T47D (cell line): ENCODE measurements around the gene PGM2L1.
"Not testable (repeated sequence)": the region's sequence is repeated elsewhere in the genome, so short reads cannot be mapped to it uniquely, and the experiment has no call there.

Source experiments
- DNase-seq, 2 experiments: peaks; one replicate each; pipeline versions ENCODE4 v3.0.0 to v3.0.0-alpha.2; 2011 to 2012; ENCODE audit warnings: low read depth in 1 of 2, low spot score in 1 of 2
- JUND ChIP-seq: IDR thresholded peaks from 2 replicates; pipeline ENCODE4 v1.6.1; 2012; ENCODE audit warnings: low read depth
- in situ Hi-C: cut with HindIII; loops from 2 replicates; pipeline ENCODE4 v1.10.0; 2016; ENCODE audit warnings: low sequenced_read_pairs, low pct_unique_long_range_greater_than_20kb

PGM2L1 gene

GRCh38 chr11:74347381-74347780 is 50.9 kb downstream of the PGM2L1 start:
- no peak for TF ChIP-seq JUND
- in situ Hi-C loops: no loop called here
- DNase-seq: no peak

- TF ChIP-seq JUND: no peak
- DNase-seq: no peak
- in situ Hi-C loops: no loop called here
These were observed 52.8 kb downstream of the PGM2L1 start for GRCh38 chr11:74345420-74345819.

DNA sequence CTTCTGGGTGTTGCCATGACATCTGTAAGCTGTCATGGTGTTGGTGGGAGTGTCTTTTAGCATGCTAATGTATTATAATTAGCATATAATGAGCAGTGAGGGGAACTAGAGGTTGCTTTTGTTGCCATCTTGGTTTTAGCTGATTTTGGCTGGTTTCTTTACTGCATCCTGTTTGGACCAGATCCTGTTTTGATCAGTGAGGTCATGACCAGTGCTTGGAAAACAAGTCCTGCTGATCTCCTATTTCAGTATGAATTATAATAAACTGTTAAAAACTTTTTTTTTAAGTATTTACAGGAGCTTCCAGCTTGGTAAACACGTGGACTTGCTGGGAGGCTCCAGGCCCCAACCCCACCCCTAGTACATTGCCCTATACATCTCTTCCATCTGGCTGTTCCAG is 56.3 kb downstream of the PGM2L1 start:
- in situ Hi-C loops: no loop called here
- no peak for TF ChIP-seq JUND
- no peak for DNase-seq

GRCh38 chr11:74339619-74340018 is 58.6 kb downstream of the PGM2L1 start:
- TF ChIP-seq JUND: no peak
- in situ Hi-C loops: no loop called here
- DNase-seq: no peak

DNA sequence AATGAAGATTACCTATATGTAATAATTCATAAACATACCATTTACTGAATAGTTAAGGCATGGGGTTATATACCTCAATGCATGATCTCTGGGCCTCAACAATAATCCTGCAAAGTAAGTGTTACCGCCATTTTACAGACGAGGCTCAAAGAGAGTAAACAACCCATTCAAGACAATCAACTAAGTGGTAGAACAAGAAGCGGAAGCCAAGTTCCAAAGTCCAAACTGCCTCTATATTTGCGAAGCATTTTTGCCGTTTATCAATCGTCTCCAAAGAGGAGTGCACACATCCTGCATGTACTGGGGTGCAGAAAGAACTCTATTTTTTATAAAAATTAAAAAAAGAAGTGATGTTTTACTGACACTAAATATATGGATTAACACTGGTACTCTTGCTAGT is 59.3 kb downstream of the PGM2L1 start:
- TF ChIP-seq JUND: no peak
- in situ Hi-C loops: no loop called here
- no peak for DNase-seq

DNA sequence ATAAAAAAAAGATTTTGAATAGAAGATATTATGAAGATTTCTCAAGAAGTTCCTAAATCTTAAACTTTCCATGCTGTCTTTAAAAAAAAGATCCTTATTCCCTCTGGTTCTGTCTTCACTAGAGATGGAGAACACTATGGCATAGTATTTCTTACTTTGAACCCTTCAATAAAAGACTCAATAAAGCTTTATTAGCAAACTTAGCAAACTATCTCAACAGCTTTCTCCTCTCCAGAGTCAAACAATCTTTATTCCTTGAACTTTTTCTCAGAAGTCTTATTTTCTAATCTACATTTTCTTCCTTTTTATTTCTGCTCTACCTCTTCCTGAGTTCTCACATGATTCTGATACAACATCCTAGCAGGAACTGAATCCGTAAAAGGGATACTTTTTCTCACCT is 65.0 kb downstream of the PGM2L1 start:
- DNase-seq: no peak
- in situ Hi-C loops: no loop called here

DNA sequence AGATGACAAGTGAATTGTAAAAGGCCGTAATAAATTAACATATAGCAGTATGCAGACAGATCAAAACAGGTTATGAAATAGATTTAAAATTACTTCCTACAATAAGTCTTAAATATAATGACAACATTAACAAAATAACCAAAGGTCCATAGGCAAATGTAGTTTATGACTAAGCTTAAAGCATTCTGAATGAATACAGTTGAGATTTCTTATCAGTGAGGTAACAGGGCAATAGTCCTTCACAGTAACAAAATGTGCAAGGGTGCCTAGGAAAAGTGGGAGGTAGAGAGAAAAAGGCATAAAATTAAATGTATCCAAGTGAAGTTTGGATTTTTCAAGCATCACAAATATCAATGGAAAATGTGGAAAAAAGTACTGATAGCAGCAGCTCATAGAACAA is 65.9 kb downstream of the PGM2L1 start:
- in situ Hi-C loops: no loop called here
- no peak for DNase-seq
- no peak for TF ChIP-seq JUND

More for the DNA sequence above, 65.0 kb downstream of the PGM2L1 start:
- no peak for TF ChIP-seq JUND

- in situ Hi-C loops, DNase-seq: not testable (repeated sequence)
These were observed 67.2 kb downstream of the PGM2L1 start for GRCh38 chr11:74331000-74331399.

GRCh38 chr11:74330075-74330858 is 68.0 kb downstream of the PGM2L1 start:
- no peak for TF ChIP-seq JUND
- in situ Hi-C loops: no loop called here
- DNase-seq: no peak

DNA sequence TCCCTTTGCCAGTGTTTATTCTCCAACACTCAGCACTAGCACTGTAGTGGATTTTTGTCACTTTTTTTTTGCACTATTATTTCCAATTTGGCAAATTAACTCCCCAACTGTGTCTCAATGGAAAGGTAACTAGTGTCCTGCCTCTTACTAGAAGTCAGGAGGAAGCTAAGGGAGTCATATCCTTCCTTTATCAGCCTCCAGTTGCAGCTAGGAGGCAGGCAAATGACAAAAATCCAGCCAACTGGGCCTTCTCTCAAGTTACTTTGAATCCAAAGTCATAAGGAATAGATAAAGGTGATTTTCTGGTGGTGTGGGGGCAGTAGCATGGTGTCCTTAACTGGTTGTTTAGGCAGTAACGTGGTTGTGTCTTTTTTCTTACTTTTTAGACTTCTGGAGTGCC is 71.2 kb downstream of the PGM2L1 start:
- no peak for TF ChIP-seq JUND
- no peak for DNase-seq
- in situ Hi-C loops: no loop called here

GRCh38 chr11:74326665-74327064 is 71.6 kb downstream of the PGM2L1 start:
- DNase-seq: no peak
- in situ Hi-C loops: no loop called here
- TF ChIP-seq JUND: no peak

GRCh38 chr11:74325649-74326645 is 72.3 kb downstream of the PGM2L1 start:
- no peak for DNase-seq
- in situ Hi-C loops: no loop called here
- TF ChIP-seq JUND: no peak

GRCh38 chr11:74322667-74323066 is 75.6 kb downstream of the PGM2L1 start:
- in situ Hi-C loops: no loop called here
- no peak for DNase-seq
- TF ChIP-seq JUND: no peak
